HepG2 (cell line): ENCODE data around the gene B9D2. TPM values are rescaled to one million over a fixed set of nuclear protein-coding genes. Genes with fewer than 3 reads are reported as not detected.

Experiments
- CCDC6 ChIP-seq: sonication (generic); formaldehyde crosslinking; IDR thresholded peaks from 2 replicates; pipeline ENCODE4 v1.8.1; 2022; ENCODE audit warnings: mild to moderate bottlenecking, missing genetic modification reagents, moderate library complexity
- ERF ChIP-seq: IDR thresholded peaks from 2 replicates; pipeline ENCODE4 v1.6.1; 2018; ENCODE audit warnings: missing biosample characterization, missing genetic modification reagents
- GATAD1 ChIP-seq: IDR thresholded peaks from 2 replicates; pipeline ENCODE4 v1.6.1; 2016; ENCODE audit warnings: missing genetic modification reagents, missing compliant biosample characterization
- IKZF4 ChIP-seq: sonication (generic); formaldehyde crosslinking; IDR thresholded peaks from 2 replicates; pipeline ENCODE4 v1.5.1; 2020; ENCODE audit warnings: borderline replicate concordance, mild to moderate bottlenecking, low read depth, missing genetic modification reagents; ENCODE audit errors: not compliant biosample characterization
- JUND ChIP-seq: sonication (generic); formaldehyde crosslinking; IDR thresholded peaks from 2 replicates; pipeline ENCODE4 v1.8.0; 2022; ENCODE audit warnings: mild to moderate bottlenecking, missing genetic modification reagents
- KDM6A ChIP-seq: IDR thresholded peaks from 2 replicates; pipeline ENCODE4 v1.6.1; 2016; ENCODE audit warnings: low read depth
- MAF1 ChIP-seq: sonication (generic); formaldehyde crosslinking; IDR thresholded peaks from 2 replicates; pipeline ENCODE4 v1.5.0; 2020; ENCODE audit warnings: missing genetic modification reagents, borderline replicate concordance
- PHF8 ChIP-seq: sonication (generic); formaldehyde crosslinking; IDR thresholded peaks from 2 replicates; pipeline ENCODE4 v1.5.0; 2020; ENCODE audit warnings: missing genetic modification reagents
- SATB2 ChIP-seq: sonication (generic); formaldehyde crosslinking; IDR thresholded peaks from 2 replicates; pipeline ENCODE4 v1.5.0; 2020; ENCODE audit warnings: missing genetic modification reagents
- SOX6 ChIP-seq, 2 experiments: fragments of 450-650 bp in 1 of 2; sonication (generic) in 1 of 2; formaldehyde crosslinking in 1 of 2; IDR thresholded peaks; 2 replicates each; pipeline versions ENCODE4 v1.4.0 to v1.6.1; 2017 to 2020; ENCODE audit warnings: antibody characterized with exemption in 1 of 2, mild to moderate bottlenecking in 1 of 2, missing genetic modification reagents in 1 of 2
- TBX2 ChIP-seq: sonication (generic); formaldehyde crosslinking; IDR thresholded peaks from 2 replicates; pipeline ENCODE4 v1.5.0; 2020; ENCODE audit warnings: missing genetic modification reagents, mild to moderate bottlenecking, borderline replicate concordance
- THAP11 ChIP-seq: IDR thresholded peaks from 2 replicates; pipeline ENCODE4 v1.6.1; 2016; ENCODE audit warnings: missing biosample characterization, missing genetic modification reagents
- ZC3H13 ChIP-seq: sonication (generic); formaldehyde crosslinking; IDR thresholded peaks from 2 replicates; pipeline ENCODE4 v1.8.1; 2023; ENCODE audit warnings: mild to moderate bottlenecking, missing genetic modification reagents, moderate library complexity
- ZFP37 ChIP-seq: sonication (generic); formaldehyde crosslinking; IDR thresholded peaks from 2 replicates; pipeline ENCODE4 v1.4.0; 2020; ENCODE audit warnings: missing genetic modification reagents, borderline replicate concordance
- ZMYM4 ChIP-seq: sonication (generic); formaldehyde crosslinking; IDR thresholded peaks from 2 replicates; pipeline ENCODE4 v1.8.1; 2023; ENCODE audit warnings: mild to moderate bottlenecking, missing genetic modification reagents
- ZNF225 ChIP-seq: sonication (generic); formaldehyde crosslinking; IDR thresholded peaks from 2 replicates; pipeline ENCODE4 v1.4.0; 2020; ENCODE audit warnings: mild to moderate bottlenecking, missing genetic modification reagents
- ZNF264 ChIP-seq: sonication (generic); formaldehyde crosslinking; IDR thresholded peaks from 2 replicates; pipeline ENCODE4 v1.4.0; 2020; ENCODE audit warnings: missing genetic modification reagents
- ZNF44 ChIP-seq: sonication (generic); formaldehyde crosslinking; IDR thresholded peaks from 2 replicates; pipeline ENCODE4 v1.5.1; 2020; ENCODE audit warnings: mild to moderate bottlenecking, missing genetic modification reagents
- ZNF547 ChIP-seq: sonication (generic); formaldehyde crosslinking; IDR thresholded peaks from 2 replicates; pipeline ENCODE4 v1.5.1; 2020; ENCODE audit warnings: mild to moderate bottlenecking, missing genetic modification reagents
- ZNF567 ChIP-seq: sonication (generic); formaldehyde crosslinking; IDR thresholded peaks from 2 replicates; pipeline ENCODE4 v1.8.1; 2023; ENCODE audit warnings: mild to moderate bottlenecking, missing genetic modification reagents, borderline replicate concordance
- ZNF629 ChIP-seq: sonication (generic); formaldehyde crosslinking; conservative IDR thresholded peaks from 2 replicates; pipeline ENCODE4 v1.5.0; 2020; ENCODE audit warnings: missing genetic modification reagents
- ZNF83 ChIP-seq: sonication (generic); formaldehyde crosslinking; IDR thresholded peaks from 2 replicates; pipeline ENCODE4 v1.4.0; 2020; ENCODE audit warnings: missing genetic modification reagents, mild to moderate bottlenecking, borderline replicate concordance
- ZSCAN22 ChIP-seq: sonication (generic); formaldehyde crosslinking; IDR thresholded peaks from 2 replicates; pipeline ENCODE4 v1.4.0; 2020; ENCODE audit warnings: mild to moderate bottlenecking, missing genetic modification reagents
- ZZZ3 ChIP-seq: sonication (generic); formaldehyde crosslinking; IDR thresholded peaks from 2 replicates; pipeline ENCODE4 v1.4.0; 2020; ENCODE audit warnings: missing genetic modification reagents, mild to moderate bottlenecking, borderline replicate concordance
- polyA plus RNA-seq, 8 experiments: library from polyadenylated mRNA; depleted of rRNA in 3 of 8; stranded (reverse) in 7 of 8; unstranded in 1 of 8; fragments of >200 nt; fragmentation: Illumina TruSeq in 4 of 8; extraction: Trizol in 4 of 8; gene quantifications; 2 replicates each; pipeline versions ENCODE4 v1.2.1 to v1.2.3, GENCODE V29; 2011 to 2016; ENCODE audit warnings: low read depth in 4 of 8, missing spikeins in 1 of 8, mixed read lengths in 1 of 8; ENCODE audit not compliant: insufficient read depth in 1 of 8
- total RNA-seq, 5 experiments: library from RNA; depleted of rRNA; stranded (reverse); fragments of >200 nt; fragmentation: Illumina TruSeq; extraction: Trizol; gene quantifications; 2 replicates each; pipeline ENCODE4 v1.2.3, GENCODE V29; 2016; ENCODE audit warnings: low read depth in 1 of 5
- TF ChIP-seq, protein P1 (sequence below): sonication (generic); formaldehyde crosslinking; IDR thresholded peaks from 2 replicates; pipeline ENCODE4 v1.4.0; 2020; ENCODE audit warnings: missing genetic modification reagents, borderline replicate concordance
- TF ChIP-seq, protein P2 (sequence below): sonication (generic); formaldehyde crosslinking; IDR thresholded peaks from 2 replicates; pipeline ENCODE4 v1.5.0; 2020; ENCODE audit warnings: missing genetic modification reagents, mild to moderate bottlenecking, borderline replicate concordance

The B9D2 gene
- total and polyA plus RNA-seq, 2 of the 13 experiments (the other 11 are each of a cell fraction or from before 2014, with no cell fraction given) = 3.1 to 4.4 TPM

DNA sequence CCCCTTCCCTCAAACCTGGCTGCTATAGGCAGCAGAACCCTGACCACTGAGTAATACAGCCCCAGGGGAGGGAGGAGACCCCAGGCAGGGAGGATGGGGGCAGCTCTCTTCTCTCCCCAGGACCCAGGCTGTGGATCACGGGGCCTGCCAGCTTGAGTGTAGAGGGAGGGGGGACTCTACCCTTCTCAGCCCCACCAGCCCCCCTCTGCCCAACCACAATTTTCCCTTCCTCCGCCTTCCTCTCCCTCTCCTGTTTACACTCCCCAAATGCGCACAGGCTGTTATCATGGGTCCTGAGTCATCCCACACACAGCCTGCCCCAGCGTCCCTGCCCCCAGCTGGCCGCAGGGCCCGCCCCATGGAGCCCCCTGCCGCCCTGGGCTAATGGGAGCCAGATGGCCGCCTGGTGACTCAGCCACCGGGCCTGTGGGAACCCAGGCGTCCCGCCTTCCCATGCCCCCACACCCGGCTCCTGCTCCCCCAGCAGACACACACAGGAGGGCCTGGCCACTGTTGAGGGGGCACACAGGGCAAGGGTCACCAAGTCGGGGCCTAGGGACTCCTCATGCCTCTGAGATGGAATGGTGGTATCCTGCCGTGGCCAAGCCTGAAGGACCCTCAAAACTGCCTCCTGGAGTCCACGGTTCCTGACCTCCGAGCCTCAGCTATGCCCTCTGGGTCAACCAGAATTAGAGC, 40.4 kb downstream of the B9D2 start (continued):
- TF ChIP-seq, protein P1, sequence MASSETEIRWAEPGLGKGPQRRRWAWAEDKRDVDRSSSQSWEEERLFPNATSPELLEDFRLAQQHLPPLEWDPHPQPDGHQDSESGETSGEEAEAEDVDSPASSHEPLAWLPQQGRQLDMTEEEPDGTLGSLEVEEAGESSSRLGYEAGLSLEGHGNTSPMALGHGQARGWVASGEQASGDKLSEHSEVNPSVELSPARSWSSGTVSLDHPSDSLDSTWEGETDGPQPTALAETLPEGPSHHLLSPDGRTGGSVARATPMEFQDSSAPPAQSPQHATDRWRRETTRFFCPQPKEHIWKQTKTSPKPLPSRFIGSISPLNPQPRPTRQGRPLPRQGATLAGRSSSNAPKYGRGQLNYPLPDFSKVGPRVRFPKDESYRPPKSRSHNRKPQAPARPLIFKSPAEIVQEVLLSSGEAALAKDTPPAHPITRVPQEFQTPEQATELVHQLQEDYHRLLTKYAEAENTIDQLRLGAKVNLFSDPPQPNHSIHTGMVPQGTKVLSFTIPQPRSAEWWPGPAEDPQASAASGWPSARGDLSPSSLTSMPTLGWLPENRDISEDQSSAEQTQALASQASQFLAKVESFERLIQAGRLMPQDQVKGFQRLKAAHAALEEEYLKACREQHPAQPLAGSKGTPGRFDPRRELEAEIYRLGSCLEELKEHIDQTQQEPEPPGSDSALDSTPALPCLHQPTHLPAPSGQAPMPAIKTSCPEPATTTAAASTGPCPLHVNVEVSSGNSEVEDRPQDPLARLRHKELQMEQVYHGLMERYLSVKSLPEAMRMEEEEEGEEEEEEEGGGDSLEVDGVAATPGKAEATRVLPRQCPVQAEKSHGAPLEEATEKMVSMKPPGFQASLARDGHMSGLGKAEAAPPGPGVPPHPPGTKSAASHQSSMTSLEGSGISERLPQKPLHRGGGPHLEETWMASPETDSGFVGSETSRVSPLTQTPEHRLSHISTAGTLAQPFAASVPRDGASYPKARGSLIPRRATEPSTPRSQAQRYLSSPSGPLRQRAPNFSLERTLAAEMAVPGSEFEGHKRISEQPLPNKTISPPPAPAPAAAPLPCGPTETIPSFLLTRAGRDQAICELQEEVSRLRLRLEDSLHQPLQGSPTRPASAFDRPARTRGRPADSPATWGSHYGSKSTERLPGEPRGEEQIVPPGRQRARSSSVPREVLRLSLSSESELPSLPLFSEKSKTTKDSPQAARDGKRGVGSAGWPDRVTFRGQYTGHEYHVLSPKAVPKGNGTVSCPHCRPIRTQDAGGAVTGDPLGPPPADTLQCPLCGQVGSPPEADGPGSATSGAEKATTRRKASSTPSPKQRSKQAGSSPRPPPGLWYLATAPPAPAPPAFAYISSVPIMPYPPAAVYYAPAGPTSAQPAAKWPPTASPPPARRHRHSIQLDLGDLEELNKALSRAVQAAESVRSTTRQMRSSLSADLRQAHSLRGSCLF (CRISPR knock-in tag) = no peak
- TF ChIP-seq GATAD1 (0 out of 2 replicates have a peak, but pooled peaks have one; percentile 31), TBX2 (CRISPR knock-in tag) (peak; percentile 19; the same call in 1 of the 2 replicates), ZNF264 (no peak), ZMYM4 (CRISPR knock-in tag) (no peak; the same call in 1 of the 2 replicates), ZNF567 (CRISPR knock-in tag) (no peak; the same call in 1 of the 2 replicates), ERF (CRISPR knock-in tag) (0 out of 2 replicates have a peak, but pooled peaks have one; percentile 17), MAF1 (CRISPR knock-in tag) (no peak), ZFP37 (CRISPR knock-in tag) (no peak), PHF8 (peak; percentile 9; the same call in 1 of the 2 replicates), ZNF44 (CRISPR knock-in tag) (no peak), ZZZ3 (CRISPR knock-in tag) (no peak), SOX6 (IDR thresholded peaks at IDR 0.05) (no peak), SOX6 (CRISPR knock-in tag; IDR thresholded peaks at IDR 0.05) (no peak; the same call in 1 of the 2 replicates), ZNF547 (CRISPR knock-in tag) (no peak), IKZF4 (no peak), THAP11 (CRISPR knock-in tag) (peak; percentile 33; the same call in 1 of the 2 replicates), ZNF629 (CRISPR knock-in tag) (no peak), ZNF225 (no peak), SATB2 (CRISPR knock-in tag) (no peak), CCDC6 (CRISPR knock-in tag) (no peak), ZC3H13 (no peak), JUND (peak; percentile 84), ZSCAN22 (CRISPR knock-in tag) (no peak), KDM6A (0 out of 2 replicates have a peak, but pooled peaks have one; percentile 31), ZNF83 (CRISPR knock-in tag) (no peak)
- TF ChIP-seq, protein P2, sequence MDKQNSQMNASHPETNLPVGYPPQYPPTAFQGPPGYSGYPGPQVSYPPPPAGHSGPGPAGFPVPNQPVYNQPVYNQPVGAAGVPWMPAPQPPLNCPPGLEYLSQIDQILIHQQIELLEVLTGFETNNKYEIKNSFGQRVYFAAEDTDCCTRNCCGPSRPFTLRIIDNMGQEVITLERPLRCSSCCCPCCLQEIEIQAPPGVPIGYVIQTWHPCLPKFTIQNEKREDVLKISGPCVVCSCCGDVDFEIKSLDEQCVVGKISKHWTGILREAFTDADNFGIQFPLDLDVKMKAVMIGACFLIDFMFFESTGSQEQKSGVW (CRISPR knock-in tag) = no peak
